KMS-11 (cell line): ENCODE data around the gene OR2G2.

Experiments
- H2AFZ ChIP-seq: fragments of 200-600 bp; sonication (generic); 2 replicates; pipeline ENCODE4 v1.6.1; 2016; ENCODE audit warnings: antibody characterized with exemption, mixed run types, low read depth
- H3K27ac ChIP-seq: fragments of 200-600 bp; sonication (generic); 2 replicates; pipeline ENCODE4 v1.6.1; 2016; ENCODE audit warnings: mild to moderate bottlenecking, mixed run types
- H3K27me3 ChIP-seq: fragments of 200-600 bp; sonication (generic); 2 replicates; pipeline ENCODE4 v1.6.1; 2017; ENCODE audit warnings: mild to moderate bottlenecking, low read depth, mixed run types, moderate library complexity; ENCODE audit not compliant: insufficient read depth
- H3K36me3 ChIP-seq: fragments of 200-600 bp; sonication (generic); 2 replicates; pipeline ENCODE4 v1.6.1; 2017; ENCODE audit warnings: mild to moderate bottlenecking, mixed run types; ENCODE audit not compliant: insufficient read depth
- H3K4me1 ChIP-seq: fragments of 200-600 bp; sonication (generic); 2 replicates; pipeline ENCODE4 v1.6.1; 2016; ENCODE audit warnings: mild to moderate bottlenecking, low read depth, mixed run types; ENCODE audit not compliant: poor library complexity, severe bottlenecking
- H3K4me2 ChIP-seq: fragments of 200-600 bp; sonication (generic); 2 replicates; pipeline ENCODE4 v1.7.0; 2016; ENCODE audit warnings: mild to moderate bottlenecking, mixed run types
- H3K4me3 ChIP-seq: fragments of 200-600 bp; sonication (generic); IDR thresholded peaks from 2 replicates; pipeline ENCODE4 v1.6.1; 2017; ENCODE audit warnings: low read depth, low read length, mixed read lengths; ENCODE audit not compliant: insufficient read depth
- H3K79me2 ChIP-seq: fragments of 200-600 bp; sonication (generic); 2 replicates; pipeline ENCODE4 v1.6.1; 2016; ENCODE audit warnings: low read depth, mixed run types; ENCODE audit not compliant: insufficient read depth
- H3K9ac ChIP-seq: fragments of 200-600 bp; sonication (generic); 2 replicates; pipeline ENCODE4 v1.6.1; 2016; ENCODE audit warnings: mild to moderate bottlenecking, mixed run types
- H4K20me1 ChIP-seq: fragments of 200-600 bp; sonication (generic); 2 replicates; pipeline ENCODE4 v1.6.1; 2016; ENCODE audit warnings: mild to moderate bottlenecking, mixed run types; ENCODE audit not compliant: insufficient read depth
- CTCF ChIP-seq: fragments of 200-600 bp; sonication (generic); conservative IDR thresholded peaks from 2 replicates; pipeline ENCODE4 v1.6.1; 2017; ENCODE audit warnings: low read depth, mild to moderate bottlenecking, antibody characterized with exemption, low read length, moderate library complexity, mixed read lengths

Gene OR2G2

GRCh38 chr1:247542811-247543210, 45.3 kb upstream of the OR2G2 start:
- Histone ChIP-seq H3K4me3 (no peak overlapping the region), H2AFZ (no peak overlapping the region), H3K9ac (no peak overlapping the region), H3K4me2 (no peak overlapping the region), H3K79me2 (no peaks in the 10 kb centered on the region), H3K27ac (no peak overlapping the region), H3K27me3 (no peaks in the 10 kb centered on the region), H4K20me1 (no peaks in the 10 kb centered on the region), H3K4me1 (no peaks in the 10 kb centered on the region), H3K36me3 (no peaks in the 10 kb centered on the region)
- TF ChIP-seq CTCF, result no peak

DNA sequence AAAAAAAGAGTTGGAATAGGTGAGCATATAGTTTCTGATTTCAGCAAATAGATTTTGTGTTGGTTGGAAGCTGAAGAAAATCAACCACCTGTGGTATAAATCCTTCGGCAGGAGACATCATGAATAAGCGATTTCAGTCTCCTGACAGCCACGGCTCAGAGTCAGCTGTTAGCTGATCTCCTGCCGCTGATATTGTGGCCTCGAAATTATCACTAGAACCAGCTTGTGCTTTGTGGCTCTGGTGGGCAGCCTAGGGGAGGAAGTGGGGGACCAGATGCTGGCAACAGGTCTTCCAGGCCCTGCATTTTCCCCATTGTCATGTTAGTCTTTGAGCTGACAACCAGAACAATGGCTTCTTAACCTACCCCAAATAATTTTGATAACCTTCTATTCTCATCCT, 40.1 kb upstream of the OR2G2 start:
- Histone ChIP-seq H3K27ac (no peak overlapping the region), H3K27me3 (no peaks in the 10 kb centered on the region), H2AFZ (no peak overlapping the region), H3K79me2 (no peaks in the 10 kb centered on the region), H3K4me1 (no peaks in the 10 kb centered on the region), H3K36me3 (no peaks in the 10 kb centered on the region), H3K4me3 (no peak overlapping the region), H3K9ac (no peak overlapping the region), H3K4me2 (no peak overlapping the region), H4K20me1 (no peaks in the 10 kb centered on the region)
- TF ChIP-seq CTCF, result no peak

GRCh38 chr1:247548769-247549182, 39.4 kb upstream of the OR2G2 start, which contains the start of gene GCSAML:
TSS of gene GCSAML (plus strand) at chr1:247549134. CDS start at chr1:247549192, 58 bp downstream.
- no peaks in the 10 kb centered on the region for H4K20me1 ChIP-seq
- no peak within 1 kb of the TSS for H2AFZ ChIP-seq
- no peak within 1 kb of the TSS for H3K4me3 ChIP-seq
- no peaks in the 10 kb centered on the region for H3K79me2 ChIP-seq
- no peak within 1 kb of the TSS for H3K4me2 ChIP-seq
- H3K27ac ChIP-seq, result no peak within 1 kb of the TSS
- TF ChIP-seq CTCF, result no peak
- H3K4me1 ChIP-seq, result no peaks in the 10 kb centered on the region
- H3K36me3 ChIP-seq, result no peaks in the 10 kb centered on the region
- H3K9ac ChIP-seq, result no peak within 1 kb of the TSS
- no peaks in the 10 kb centered on the region for H3K27me3 ChIP-seq

GRCh38 chr1:247551721-247552120, 36.4 kb upstream of the OR2G2 start:
- H3K27me3 ChIP-seq, result no peaks in the 10 kb centered on the region
- H3K4me1 ChIP-seq, result no peaks in the 10 kb centered on the region
- H4K20me1 ChIP-seq, result no peaks in the 10 kb centered on the region
- H3K27ac ChIP-seq, result no peak overlapping the region
- no peak overlapping the region for H3K9ac ChIP-seq
- H3K36me3 ChIP-seq, result no peaks in the 10 kb centered on the region
- TF ChIP-seq CTCF, result no peak
- no peaks in the 10 kb centered on the region for H3K79me2 ChIP-seq
- no peak overlapping the region for H2AFZ ChIP-seq
- H3K4me2 ChIP-seq, result no peak overlapping the region
- H3K4me3 ChIP-seq, result no peak overlapping the region
